ENCODE data around the gene SACM1L. TPM values are rescaled to one million over a fixed set of nuclear protein-coding genes. Genes with fewer than 3 reads are reported as not detected.
A peak's percentile ranks its signal among the peaks of the same experiment; 100 is the strongest.

The SACM1L gene
- total RNA-seq, 1 experiment from 2014 or later = 61.8 TPM

- no peak overlapping the region for H3K4me2 ChIP-seq (ENCODE audit: low read depth, low read length, poor library complexity, severe bottlenecking)
- H3K79me2 ChIP-seq (ENCODE audit: low read length) = no peaks in the 10 kb centered on the region
- 0 out of 2 replicates have a peak, but pooled peaks cover 5% of the 10 kb centered on the region for H4K20me1 ChIP-seq (ENCODE audit: insufficient read depth, low read depth, low read length)
- no peak overlapping the region for H3K9ac ChIP-seq (ENCODE audit: low read length)
- no peaks in the 10 kb centered on the region for H3K9me3 ChIP-seq (ENCODE audit: low read length)
- peak; percentile 7 for DNase-seq
- H3K4me1 ChIP-seq (ENCODE audit: low read length) = no peaks in the 10 kb centered on the region
- H3K27me3 ChIP-seq (ENCODE audit: low read length) = no peaks in the 10 kb centered on the region
- no peak overlapping the region for H3K4me3 ChIP-seq (ENCODE audit: low read length)
- H3K9me2 ChIP-seq (replicated peaks; ENCODE audit: insufficient read depth, low read length) = no peaks in the 10 kb centered on the region
- H2AFZ ChIP-seq (ENCODE audit: low read length) = no peak overlapping the region
- no peak overlapping the region for H3K27ac ChIP-seq (ENCODE audit: low read length)
- H3K36me3 ChIP-seq (ENCODE audit: insufficient read depth, low read length) = no peaks in the 10 kb centered on the region
These were observed 43.1 kb upstream of the SACM1L start for GRCh38 chr3:45646051-45646585.

- H3K9ac ChIP-seq (ENCODE audit: low read length) = no peak overlapping the region
These were observed 42.0 kb upstream of the SACM1L start for GRCh38 chr3:45647148-45647619.

DNA sequence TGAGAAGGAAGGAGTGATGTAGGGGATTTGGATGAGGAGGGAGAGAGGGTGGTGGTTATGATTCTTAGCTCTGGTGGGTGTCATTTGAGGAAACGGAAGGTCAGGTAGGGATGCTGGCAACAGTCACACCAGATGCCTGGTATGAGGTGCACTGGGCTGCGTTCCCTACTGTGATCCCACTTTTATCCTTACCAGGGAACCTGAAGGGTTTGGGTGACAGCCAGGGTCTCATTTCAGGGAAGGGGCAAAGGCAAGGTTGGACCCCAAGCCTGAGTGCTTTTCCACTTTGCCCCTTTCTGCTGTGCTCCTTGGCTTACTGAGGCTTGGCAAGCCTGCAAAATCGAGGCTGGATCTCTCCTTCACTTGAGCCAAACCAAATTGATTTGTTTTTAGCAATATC lies 36.0 kb upstream of the SACM1L start:
- Histone ChIP-seq H3K4me3 (ENCODE audit: low read length) (no peak overlapping the region), H3K27ac (ENCODE audit: low read length) (no peak overlapping the region), H3K36me3 (ENCODE audit: insufficient read depth, low read length) (no peaks in the 10 kb centered on the region), H3K9ac (ENCODE audit: low read length) (no peak overlapping the region), H3K27me3 (ENCODE audit: low read length) (no peaks in the 10 kb centered on the region), H2AFZ (ENCODE audit: low read length) (no peak overlapping the region), H3K79me2 (ENCODE audit: low read length) (no peaks in the 10 kb centered on the region), H3K9me2 (replicated peaks; ENCODE audit: insufficient read depth, low read length) (no peaks in the 10 kb centered on the region), H3K4me1 (ENCODE audit: low read length) (no peaks in the 10 kb centered on the region), H3K9me3 (ENCODE audit: low read length) (no peaks in the 10 kb centered on the region), H4K20me1 (ENCODE audit: insufficient read depth, low read depth, low read length) (peaks cover 4% of the 10 kb centered on the region; the same call in 1 of the 2 replicates), H3K4me2 (ENCODE audit: low read depth, low read length, poor library complexity, severe bottlenecking) (no peak overlapping the region)
- no peak for DNase-seq

More at GRCh38 chr3:45647148-45647619, 42.0 kb upstream of the SACM1L start:
- Histone ChIP-seq H3K79me2 (ENCODE audit: low read length) (no peaks in the 10 kb centered on the region), H3K4me3 (ENCODE audit: low read length) (no peak overlapping the region), H3K9me2 (replicated peaks; ENCODE audit: insufficient read depth, low read length) (no peaks in the 10 kb centered on the region), H3K27ac (ENCODE audit: low read length) (no peak overlapping the region), H3K27me3 (ENCODE audit: low read length) (no peaks in the 10 kb centered on the region), H3K9me3 (ENCODE audit: low read length) (no peaks in the 10 kb centered on the region), H2AFZ (ENCODE audit: low read length) (no peak overlapping the region), H4K20me1 (ENCODE audit: insufficient read depth, low read depth, low read length) (0 out of 2 replicates have a peak, but pooled peaks cover 5% of the 10 kb centered on the region), H3K4me2 (ENCODE audit: low read depth, low read length, poor library complexity, severe bottlenecking) (no peak overlapping the region), H3K4me1 (ENCODE audit: low read length) (no peaks in the 10 kb centered on the region), H3K36me3 (ENCODE audit: insufficient read depth, low read length) (no peaks in the 10 kb centered on the region)
- no peak for DNase-seq

GRCh38 chr3:45654397-45654944 lies 34.7 kb upstream of the SACM1L start:
- Histone ChIP-seq H3K36me3 (ENCODE audit: insufficient read depth, low read length) (no peaks in the 10 kb centered on the region), H3K27ac (ENCODE audit: low read length) (no peak overlapping the region), H3K9ac (ENCODE audit: low read length) (no peak overlapping the region), H3K27me3 (ENCODE audit: low read length) (no peaks in the 10 kb centered on the region), H4K20me1 (ENCODE audit: insufficient read depth, low read depth, low read length) (peaks cover 4% of the 10 kb centered on the region; the same call in 1 of the 2 replicates), H3K4me1 (ENCODE audit: low read length) (no peaks in the 10 kb centered on the region), H3K4me3 (ENCODE audit: low read length) (no peak overlapping the region), H3K79me2 (ENCODE audit: low read length) (no peaks in the 10 kb centered on the region), H3K9me3 (ENCODE audit: low read length) (no peaks in the 10 kb centered on the region), H3K4me2 (ENCODE audit: low read depth, low read length, poor library complexity, severe bottlenecking) (no peak overlapping the region), H3K9me2 (replicated peaks; ENCODE audit: insufficient read depth, low read length) (no peaks in the 10 kb centered on the region), H2AFZ (ENCODE audit: low read length) (no peak overlapping the region)
- DNase-seq = no peak

GRCh38 chr3:45655906-45656305 lies 33.3 kb upstream of the SACM1L start:
- H3K36me3 ChIP-seq (ENCODE audit: insufficient read depth, low read length) = no peaks in the 10 kb centered on the region
- no peaks in the 10 kb centered on the region for H3K4me1 ChIP-seq (ENCODE audit: low read length)
- peaks cover 4% of the 10 kb centered on the region; the same call in 1 of the 2 replicates for H4K20me1 ChIP-seq (ENCODE audit: insufficient read depth, low read depth, low read length)
- H3K9me3 ChIP-seq (ENCODE audit: low read length) = no peaks in the 10 kb centered on the region
- H2AFZ ChIP-seq (ENCODE audit: low read length) = no peak overlapping the region
- no peak overlapping the region for H3K4me2 ChIP-seq (ENCODE audit: low read depth, low read length, poor library complexity, severe bottlenecking)
- H3K27ac ChIP-seq (ENCODE audit: low read length) = no peak overlapping the region
- H3K4me3 ChIP-seq (ENCODE audit: low read length) = no peak overlapping the region
- no peak overlapping the region for H3K9ac ChIP-seq (ENCODE audit: low read length)
- DNase-seq = no peak
- H3K9me2 ChIP-seq (replicated peaks; ENCODE audit: insufficient read depth, low read length) = no peaks in the 10 kb centered on the region
- no peaks in the 10 kb centered on the region for H3K79me2 ChIP-seq (ENCODE audit: low read length)
- H3K27me3 ChIP-seq (ENCODE audit: low read length) = no peaks in the 10 kb centered on the region

- peak; percentile 94 for DNase-seq
These were observed 32.4 kb upstream of the SACM1L start for GRCh38 chr3:45656575-45657363.

DNA sequence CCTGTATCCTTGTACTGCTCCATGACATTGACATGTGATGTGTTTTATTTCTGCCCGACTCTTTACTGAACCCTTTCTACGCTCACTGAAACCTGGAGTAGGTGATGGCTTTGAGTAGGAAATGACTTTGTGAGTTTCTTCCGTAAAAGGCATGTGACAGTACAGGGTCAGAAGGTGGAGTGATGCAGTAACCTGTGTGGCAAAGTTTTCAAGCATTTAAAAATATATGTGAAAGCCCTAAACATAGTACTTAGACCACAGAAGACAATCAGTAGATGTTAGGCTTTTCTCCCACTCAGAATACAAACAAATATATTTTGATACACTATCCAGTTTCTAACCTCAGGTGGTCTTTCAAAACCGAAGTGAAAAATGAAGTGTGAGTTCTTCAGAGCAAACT lies 31.3 kb upstream of the SACM1L start:
- H3K4me1 ChIP-seq (ENCODE audit: low read length) = no peaks in the 10 kb centered on the region
- H3K27me3 ChIP-seq (ENCODE audit: low read length) = no peaks in the 10 kb centered on the region
- H2AFZ ChIP-seq (ENCODE audit: low read length) = no peak overlapping the region
- H4K20me1 ChIP-seq (ENCODE audit: insufficient read depth, low read depth, low read length) = peaks cover 4% of the 10 kb centered on the region; the same call in 1 of the 2 replicates
- H3K9ac ChIP-seq (ENCODE audit: low read length) = no peak overlapping the region
- H3K9me3 ChIP-seq (ENCODE audit: low read length) = no peaks in the 10 kb centered on the region
- no peaks in the 10 kb centered on the region for H3K79me2 ChIP-seq (ENCODE audit: low read length)
- H3K9me2 ChIP-seq (replicated peaks; ENCODE audit: insufficient read depth, low read length) = no peaks in the 10 kb centered on the region
- no peak for DNase-seq
- no peak overlapping the region for H3K27ac ChIP-seq (ENCODE audit: low read length)
- no peaks in the 10 kb centered on the region for H3K36me3 ChIP-seq (ENCODE audit: insufficient read depth, low read length)
- H3K4me2 ChIP-seq (ENCODE audit: low read depth, low read length, poor library complexity, severe bottlenecking) = no peak overlapping the region
- no peak overlapping the region for H3K4me3 ChIP-seq (ENCODE audit: low read length)

More at GRCh38 chr3:45656575-45657363, 32.4 kb upstream of the SACM1L start:
- Histone ChIP-seq H3K9me2 (replicated peaks; ENCODE audit: insufficient read depth, low read length) (no peaks in the 10 kb centered on the region), H3K79me2 (ENCODE audit: low read length) (no peaks in the 10 kb centered on the region), H3K9me3 (ENCODE audit: low read length) (no peaks in the 10 kb centered on the region), H3K27ac (ENCODE audit: low read length) (no peak overlapping the region), H3K27me3 (ENCODE audit: low read length) (no peaks in the 10 kb centered on the region), H2AFZ (ENCODE audit: low read length) (no peak overlapping the region), H3K4me1 (ENCODE audit: low read length) (no peaks in the 10 kb centered on the region), H3K4me3 (ENCODE audit: low read length) (no peak overlapping the region), H3K36me3 (ENCODE audit: insufficient read depth, low read length) (no peaks in the 10 kb centered on the region), H4K20me1 (ENCODE audit: insufficient read depth, low read depth, low read length) (peaks cover 4% of the 10 kb centered on the region; the same call in 1 of the 2 replicates), H3K4me2 (ENCODE audit: low read depth, low read length, poor library complexity, severe bottlenecking) (no peak overlapping the region), H3K9ac (ENCODE audit: low read length) (no peak overlapping the region)
